ENCODE results near the gene CD81. TPM values are rescaled to one million over a fixed set of nuclear protein-coding genes. Genes with fewer than 3 reads are reported as not detected.

CD81 gene
- total and polyA plus RNA-seq, 9 of the 15 experiments (the other 6 are each of a cell fraction or from before 2014, with no cell fraction given) = 2.4 to 189 (median 61.7) TPM

GRCh38 chr11:2382129-2382517 lies 5.0 kb downstream of the CD81 start:
- ChIA-PET POLR2A (interaction anchor here (0.5 to 1.4 kb wide), 8 partner anchors 13 to 470 kb away, joined by 3 to 9 read pairs (median 4); partner anchors contain the start of gene TSSC4), CTCF (ENCODE audit: low intra/inter-chr PET ratio) (no interaction called here)
- no peak overlapping the region for H3K9ac ChIP-seq (ENCODE audit: insufficient read depth in 1 of 2, low read depth in 2 of 2, low read length in 2 of 2)
- H3K9me3 ChIP-seq (replicated peaks; ENCODE audit: control insufficient read depth, insufficient read depth, low read depth, low read length) = no peaks in the 10 kb centered on the region
- in situ Hi-C loops (cut with MboI) = no loop called here
- H2AFZ ChIP-seq (ENCODE audit: low read depth, low read length) = no peak overlapping the region
- peaks cover 16 to 88% of the 10 kb centered on the region in 2 experiments; a peak in 4 of 5 replicates for H3K4me1 ChIP-seq (replicated peaks in 1 of 2; ENCODE audit: control insufficient read depth in 2 of 2, insufficient read depth in 2 of 2, low read length in 2 of 2)
- H3K79me2 ChIP-seq (ENCODE audit: control insufficient read depth, insufficient read depth, low read length) = peaks cover 88% of the 10 kb centered on the region
- 71% methylated on average over 6 of the region's 11 CpGs for WGBS (ENCODE audit: insufficient coverage, low coverage, missing lambda C conversion rate)
- FAIRE-seq (no peak), DNase-seq (ENCODE audit: extremely low read depth in 1 of 4, low spot score in 3 of 4) (no peak), ATAC-seq (no peak)
- H3K9me1 ChIP-seq (ENCODE audit: control insufficient read depth, insufficient read depth, low read length) = peaks cover 27% of the 10 kb centered on the region
- no peak overlapping the region for H3K27ac ChIP-seq (ENCODE audit: extremely low read depth, low read depth, low read length)
- peaks cover 62% of the 10 kb centered on the region for H4K20me1 ChIP-seq (replicated peaks; ENCODE audit: control insufficient read depth, insufficient read depth, low read length)
- no peaks in the 10 kb centered on the region for H3K27me3 ChIP-seq (ENCODE audit: control insufficient read depth in 2 of 2, insufficient read depth in 2 of 2, low read length in 2 of 2)
- BruUV-seq (replicated peaks) = no TSS peak
- intact Hi-C loops (cut with micrococcal nuclease) = no loop called here
- peaks cover 46% of the 10 kb centered on the region; the same call in 2 of the 3 replicates for H3K36me3 ChIP-seq (ENCODE audit: control insufficient read depth, insufficient read depth, low read length)
- no peak overlapping the region for H3K4me3 ChIP-seq
- no peak for TF ChIP-seq MECOM (CRISPR knock-in tag; IDR thresholded peaks at IDR 0.05)
- no peak for TF ChIP-seq SRF (CRISPR knock-in tag; IDR thresholded peaks at IDR 0.05)
- TF ChIP-seq, protein P1, sequence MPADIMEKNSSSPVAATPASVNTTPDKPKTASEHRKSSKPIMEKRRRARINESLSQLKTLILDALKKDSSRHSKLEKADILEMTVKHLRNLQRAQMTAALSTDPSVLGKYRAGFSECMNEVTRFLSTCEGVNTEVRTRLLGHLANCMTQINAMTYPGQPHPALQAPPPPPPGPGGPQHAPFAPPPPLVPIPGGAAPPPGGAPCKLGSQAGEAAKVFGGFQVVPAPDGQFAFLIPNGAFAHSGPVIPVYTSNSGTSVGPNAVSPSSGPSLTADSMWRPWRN (IDR thresholded peaks at IDR 0.05; ENCODE audit: low read depth) = no peak
- no peak overlapping the region for H3K4me2 ChIP-seq (ENCODE audit: insufficient read depth, low read length)
